ENCODE results near the gene TMEFF2. TPM values are rescaled to one million over a fixed set of nuclear protein-coding genes. Genes with fewer than 3 reads are reported as not detected.

The TMEFF2 gene
- total RNA-seq, 3 donors from 2014 or later (not counting 1 experiment from before 2014, with no cell fraction given): not detected

GRCh38 chr2:192126426-192126825, 68.3 kb downstream of the TMEFF2 start:
- no CpG with 5 or more reads among the region's 1 CpG for WGBS (ENCODE audit: insufficient coverage)
- Histone ChIP-seq H3K4me1 (ENCODE audit: control insufficient read depth, insufficient read depth, low read length) (no peaks in the 10 kb centered on the region), H3K27ac (ENCODE audit: low read length) (no peak overlapping the region), H3K9me3 (ENCODE audit: control insufficient read depth, insufficient read depth, low read length) (no peaks in the 10 kb centered on the region), H3K27me3 (ENCODE audit: control insufficient read depth, insufficient read depth, low read length) (no peaks in the 10 kb centered on the region), H3K36me3 (ENCODE audit: control insufficient read depth, insufficient read depth, low read length) (no peaks in the 10 kb centered on the region), H3K4me3 (ENCODE audit: low read length) (no peak overlapping the region)
- Mint-ChIP-seq H3K36me3 (no peaks in the 10 kb centered on the region), H3K4me3 (no peak overlapping the region), H3K4me1 (no peaks in the 10 kb centered on the region), H3K27me3 (ENCODE audit: low read depth in 2 of 2) (peaks cover 0 to 3% of the 10 kb centered on the region in 2 donors), H3K27ac (no peak overlapping the region), H3K9me3 (no peaks in the 10 kb centered on the region)
- no peak for TF ChIP-seq CTCF (IDR thresholded peaks at IDR 0.05)
- ATAC-seq: no peak
- intact Hi-C loops (cut with micrococcal nuclease): no loop called here
- no peak for DNase-seq

GRCh38 chr2:192124571-192124970, 70.2 kb downstream of the TMEFF2 start:
- H3K36me3 Mint-ChIP-seq: no peaks in the 10 kb centered on the region
- H3K9me3 ChIP-seq (ENCODE audit: control insufficient read depth, insufficient read depth, low read length): no peaks in the 10 kb centered on the region
- H3K36me3 ChIP-seq (ENCODE audit: control insufficient read depth, insufficient read depth, low read length): no peaks in the 10 kb centered on the region
- DNase-seq (no peak), ATAC-seq (no peak)
- H3K27ac ChIP-seq (ENCODE audit: low read length): no peak overlapping the region
- 92% methylated on average over 1 of the region's 1 CpG for WGBS (ENCODE audit: insufficient coverage)
- H3K4me1 Mint-ChIP-seq: no peaks in the 10 kb centered on the region
- H3K27me3 Mint-ChIP-seq (ENCODE audit: low read depth in 2 of 2): peaks cover 0 to 3% of the 10 kb centered on the region in 2 donors
- no peaks in the 10 kb centered on the region for H3K9me3 Mint-ChIP-seq
- no peak overlapping the region for H3K27ac Mint-ChIP-seq
- no peak overlapping the region for H3K4me3 ChIP-seq (ENCODE audit: low read length)
- H3K4me3 Mint-ChIP-seq: no peak overlapping the region
- intact Hi-C loops (cut with micrococcal nuclease): no loop called here
- H3K27me3 ChIP-seq (ENCODE audit: control insufficient read depth, insufficient read depth, low read length): no peaks in the 10 kb centered on the region
- H3K4me1 ChIP-seq (ENCODE audit: control insufficient read depth, insufficient read depth, low read length): no peaks in the 10 kb centered on the region
- no peak for TF ChIP-seq CTCF (IDR thresholded peaks at IDR 0.05)

- H3K27me3 Mint-ChIP-seq (ENCODE audit: low read depth in 2 of 2): peaks cover 0 to 3% of the 10 kb centered on the region in 2 donors
Observed at GRCh38 chr2:192123847-192124246, 70.9 kb downstream of the TMEFF2 start.

More at GRCh38 chr2:192123847-192124246, 70.9 kb downstream of the TMEFF2 start:
- Mint-ChIP-seq H3K4me1 (no peaks in the 10 kb centered on the region), H3K4me3 (no peak overlapping the region), H3K36me3 (no peaks in the 10 kb centered on the region), H3K27ac (no peak overlapping the region), H3K9me3 (no peaks in the 10 kb centered on the region)
- H3K36me3 ChIP-seq (ENCODE audit: control insufficient read depth, insufficient read depth, low read length): no peaks in the 10 kb centered on the region
- intact Hi-C loops (cut with micrococcal nuclease): no loop called here
- H3K27me3 ChIP-seq (ENCODE audit: control insufficient read depth, insufficient read depth, low read length): no peaks in the 10 kb centered on the region
- DNase-seq (no peak), ATAC-seq (no peak)
- H3K4me3 ChIP-seq (ENCODE audit: low read length): no peak overlapping the region
- no peaks in the 10 kb centered on the region for H3K9me3 ChIP-seq (ENCODE audit: control insufficient read depth, insufficient read depth, low read length)
- no peak overlapping the region for H3K27ac ChIP-seq (ENCODE audit: low read length)
- TF ChIP-seq CTCF (IDR thresholded peaks at IDR 0.05): no peak
- no peaks in the 10 kb centered on the region for H3K4me1 ChIP-seq (ENCODE audit: control insufficient read depth, insufficient read depth, low read length)

Measured in natural killer cell (primary cell).